ENCODE measurements around the gene NCKAP5. TPM values are rescaled to one million over a fixed set of nuclear protein-coding genes. Genes with fewer than 3 reads are reported as not detected.

Gene NCKAP5
- total and polyA plus RNA-seq, 7 donors = 0.03 to 1.2 (median 0.22) TPM

- Histone ChIP-seq H3K36me3 (ENCODE audit: insufficient read depth in 1 of 2, low read depth in 1 of 2) (no peaks in the 10 kb centered on the region), H3K27me3 (ENCODE audit: insufficient read depth in 3 of 3, low read length in 2 of 3) (no peaks in the 10 kb centered on the region), H3K27ac (no peak overlapping the region), H3K4me1 (no peaks in the 10 kb centered on the region), H3K9me3 (peaks cover 6% of the 10 kb centered on the region), H3K4me3 (no peak overlapping the region)
- no peak for DNase-seq
- ATAC-seq = no peak
- TF ChIP-seq, protein P1, sequence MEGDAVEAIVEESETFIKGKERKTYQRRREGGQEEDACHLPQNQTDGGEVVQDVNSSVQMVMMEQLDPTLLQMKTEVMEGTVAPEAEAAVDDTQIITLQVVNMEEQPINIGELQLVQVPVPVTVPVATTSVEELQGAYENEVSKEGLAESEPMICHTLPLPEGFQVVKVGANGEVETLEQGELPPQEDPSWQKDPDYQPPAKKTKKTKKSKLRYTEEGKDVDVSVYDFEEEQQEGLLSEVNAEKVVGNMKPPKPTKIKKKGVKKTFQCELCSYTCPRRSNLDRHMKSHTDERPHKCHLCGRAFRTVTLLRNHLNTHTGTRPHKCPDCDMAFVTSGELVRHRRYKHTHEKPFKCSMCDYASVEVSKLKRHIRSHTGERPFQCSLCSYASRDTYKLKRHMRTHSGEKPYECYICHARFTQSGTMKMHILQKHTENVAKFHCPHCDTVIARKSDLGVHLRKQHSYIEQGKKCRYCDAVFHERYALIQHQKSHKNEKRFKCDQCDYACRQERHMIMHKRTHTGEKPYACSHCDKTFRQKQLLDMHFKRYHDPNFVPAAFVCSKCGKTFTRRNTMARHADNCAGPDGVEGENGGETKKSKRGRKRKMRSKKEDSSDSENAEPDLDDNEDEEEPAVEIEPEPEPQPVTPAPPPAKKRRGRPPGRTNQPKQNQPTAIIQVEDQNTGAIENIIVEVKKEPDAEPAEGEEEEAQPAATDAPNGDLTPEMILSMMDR (IDR thresholded peaks at IDR 0.05) = no peak
- intact Hi-C loops (cut with DNase I) = no loop called here
Observed at GRCh38 chr2:132750606-132751005, 817.7 kb downstream of the NCKAP5 start.

DNA sequence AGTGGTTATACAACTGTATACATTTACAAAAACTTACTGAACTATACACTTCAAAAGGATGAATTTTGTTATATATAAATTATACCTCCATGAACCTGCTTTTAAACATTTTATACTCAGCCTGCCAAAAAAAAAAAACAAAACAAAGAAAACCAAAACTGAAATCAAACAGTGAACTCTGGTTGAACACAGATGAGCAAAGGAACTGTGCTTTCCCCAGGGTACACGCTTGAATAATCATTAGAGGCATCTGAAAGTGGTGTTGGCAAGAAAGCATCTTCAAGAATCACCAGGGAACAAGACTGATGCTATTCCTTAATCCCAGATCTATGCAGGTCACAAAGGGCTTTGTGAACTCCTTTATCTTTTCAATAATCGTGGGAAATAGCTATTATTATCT is 821.2 kb downstream of the NCKAP5 start:
- H3K4me1 ChIP-seq = no peaks in the 10 kb centered on the region
- no peak for ATAC-seq
- intact Hi-C loops (cut with DNase I) = no loop called here
- H3K9me3 ChIP-seq = no peaks in the 10 kb centered on the region
- DNase-seq = no peak
- TF ChIP-seq, protein P1 (IDR thresholded peaks at IDR 0.05) = no peak
- no peak overlapping the region for H3K4me3 ChIP-seq
- 57 to 70% (median 68%) methylated on average over 2 of the region's 2 CpGs for WGBS, 3 donors
- H3K36me3 ChIP-seq (ENCODE audit: insufficient read depth in 1 of 2, low read depth in 1 of 2) = no peaks in the 10 kb centered on the region
- H3K27ac ChIP-seq = no peak overlapping the region
- H3K27me3 ChIP-seq (ENCODE audit: insufficient read depth in 3 of 3, low read length in 2 of 3) = no peaks in the 10 kb centered on the region

GRCh38 chr2:132741754-132742153 is 826.5 kb downstream of the NCKAP5 start:
- intact Hi-C loops (cut with DNase I) = no loop called here
- ATAC-seq (no peak), DNase-seq (no peak)
- Histone ChIP-seq H3K27ac (no peak overlapping the region), H3K36me3 (ENCODE audit: insufficient read depth in 1 of 2, low read depth in 1 of 2) (no peaks in the 10 kb centered on the region), H3K4me1 (no peaks in the 10 kb centered on the region), H3K27me3 (ENCODE audit: insufficient read depth in 3 of 3, low read length in 2 of 3) (no peaks in the 10 kb centered on the region), H3K4me3 (no peak overlapping the region), H3K9me3 (no peaks in the 10 kb centered on the region)
- TF ChIP-seq, protein P1 (IDR thresholded peaks at IDR 0.05) = no peak
- WGBS, 3 donors = 92 to 94% (median 93%) methylated on average over 3 of the region's 3 CpGs

DNA sequence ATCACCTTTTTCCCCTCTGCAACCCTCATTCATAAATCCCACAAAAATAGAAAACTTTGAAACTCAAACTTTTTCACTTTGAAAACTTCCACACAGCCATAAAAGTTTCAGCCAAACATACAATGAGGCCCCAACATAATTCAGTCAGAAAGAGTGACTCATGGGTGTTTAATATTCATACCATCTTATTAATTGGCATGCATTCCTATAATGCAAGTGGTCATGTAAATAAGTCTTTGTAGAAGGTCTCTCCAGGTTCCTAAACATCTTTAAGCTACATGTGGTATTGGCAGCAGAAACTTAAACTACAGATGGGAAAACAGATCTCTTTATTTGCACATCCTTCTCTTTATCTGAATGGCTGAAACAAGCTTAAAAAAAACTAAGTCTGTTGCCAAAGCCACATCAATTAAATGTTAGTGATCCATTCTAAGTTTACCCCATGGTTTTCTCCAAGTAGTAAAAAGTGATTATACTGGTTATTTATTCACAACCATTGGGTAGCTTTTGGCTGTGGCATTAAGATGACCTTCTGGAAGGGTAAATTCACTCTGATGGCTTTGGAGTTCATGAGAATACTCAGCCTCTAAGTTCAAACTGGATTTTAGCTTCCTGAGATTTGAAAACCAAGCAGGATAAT is 828.1 kb downstream of the NCKAP5 start:
- no peak overlapping the region for H3K27ac ChIP-seq
- no peaks in the 10 kb centered on the region for H3K4me1 ChIP-seq
- TF ChIP-seq, protein P1 (IDR thresholded peaks at IDR 0.05) = no peak
- no peak overlapping the region for H3K4me3 ChIP-seq
- H3K27me3 ChIP-seq (ENCODE audit: insufficient read depth in 3 of 3, low read length in 2 of 3) = no peaks in the 10 kb centered on the region
- ATAC-seq (no peak), DNase-seq (no peak)
- no peaks in the 10 kb centered on the region for H3K36me3 ChIP-seq (ENCODE audit: insufficient read depth in 1 of 2, low read depth in 1 of 2)
- H3K9me3 ChIP-seq = no peaks in the 10 kb centered on the region
- intact Hi-C loops (cut with DNase I) = no loop called here

- DNase-seq = no peak
- Histone ChIP-seq H3K27ac (no peak overlapping the region), H3K4me1 (no peaks in the 10 kb centered on the region), H3K36me3 (ENCODE audit: insufficient read depth in 1 of 2, low read depth in 1 of 2) (no peaks in the 10 kb centered on the region), H3K4me3 (no peak overlapping the region), H3K27me3 (ENCODE audit: insufficient read depth in 3 of 3, low read length in 2 of 3) (no peaks in the 10 kb centered on the region), H3K9me3 (no peaks in the 10 kb centered on the region)
- WGBS, 3 donors = 83 to 86% (median 86%) methylated on average over 1 of the region's 1 CpG
- TF ChIP-seq, protein P1 (IDR thresholded peaks at IDR 0.05) = no peak
- no peak for ATAC-seq
- intact Hi-C loops (cut with DNase I) = no loop called here
Observed at GRCh38 chr2:132738223-132738622, 830.0 kb downstream of the NCKAP5 start.
